CD4-positive, alpha-beta T cell (primary cell): ENCODE data around the gene LCE3C. TPM values are rescaled to one million over a fixed set of nuclear protein-coding genes. Genes with fewer than 3 reads are reported as not detected.
"Not testable (repeated sequence)": the region's sequence is repeated elsewhere in the genome, so short reads cannot be mapped to it uniquely, and the experiment has no call there.

Source experiments
- ATAC-seq: fragments of 200-7000 bp; cut with Tn5 transposase; one replicate; pipeline ENCODE4 v1.10.0; 2022; ENCODE audit warnings: mild to moderate bottlenecking; ENCODE audit not compliant: poor library complexity
- CTCF ChIA-PET: fragments of 350-600 bp; sonication (Branson Sonifier 250); formaldehyde crosslinking; loops from one replicate; lab custom pipeline; 2021; ENCODE audit warnings: antibody characterized with exemption, inconsistent platforms; lab: Charles Lee
- POLR2A ChIA-PET: fragments of 350-600 bp; sonication (Branson Sonifier 250); formaldehyde crosslinking; loops from one replicate; lab custom pipeline; 2021; ENCODE audit warnings: antibody characterized with exemption, inconsistent platforms; lab: Charles Lee
- DNase-seq, 14 experiments: peaks; one replicate each; pipeline ENCODE4 v3.0.0-alpha.2; 2013 to 2020; ENCODE audit warnings: mixed read lengths in 2 of 14
- H3K27ac ChIP-seq, 2 donors: one replicate each; pipeline versions ENCODE4 v1.5.1 to v1.7.0; 2013; ENCODE audit warnings: low read length in 2 of 2, low read depth in 1 of 2, mild to moderate bottlenecking in 1 of 2
- H3K27me3 ChIP-seq, 2 experiments: 1 replicate in 1 of 2; 2 replicates in 1 of 2; pipeline versions ENCODE4 v1.6.1 to v1.7.0; 2013; ENCODE audit warnings: low read length in 2 of 2, control low read depth in 1 of 2, mild to moderate bottlenecking in 1 of 2, moderate library complexity in 1 of 2; ENCODE audit not compliant: insufficient read depth in 2 of 2, control insufficient read depth in 1 of 2
- H3K36me3 ChIP-seq: one replicate; pipeline ENCODE4 v1.6.1; 2013; ENCODE audit warnings: low read length, control low read depth; ENCODE audit not compliant: insufficient read depth
- H3K4me1 ChIP-seq: one replicate; pipeline ENCODE4 v1.6.1; 2013; ENCODE audit warnings: low read length, control low read depth; ENCODE audit not compliant: insufficient read depth
- H3K4me3 ChIP-seq: one replicate; pipeline ENCODE4 v1.5.1; 2013; ENCODE audit warnings: mild to moderate bottlenecking, low read length, moderate library complexity
- H3K9me3 ChIP-seq, 2 experiments: 1 replicate in 1 of 2; 2 replicates in 1 of 2; pipeline versions ENCODE4 v1.6.1 to v1.7.0; 2013; ENCODE audit warnings: low read length in 2 of 2, mild to moderate bottlenecking in 2 of 2, control low read depth in 1 of 2, moderate library complexity in 1 of 2; ENCODE audit not compliant: control insufficient read depth in 1 of 2, insufficient read depth in 1 of 2
- H3K27ac Mint-ChIP-seq: one replicate; pipeline ENCODE4 v1.8.0; 2020; ENCODE audit warnings: mixed read lengths
- H3K27me3 Mint-ChIP-seq: one replicate; pipeline ENCODE4 v1.8.0; 2021; ENCODE audit warnings: mixed read lengths
- H3K36me3 Mint-ChIP-seq: one replicate; pipeline ENCODE4 v1.8.0; 2021; ENCODE audit warnings: low read depth, mixed read lengths
- H3K4me1 Mint-ChIP-seq: one replicate; pipeline ENCODE4 v1.8.0; 2021; ENCODE audit warnings: low read depth, mixed read lengths
- H3K4me3 Mint-ChIP-seq: one replicate; pipeline ENCODE4 v1.8.0; 2020; ENCODE audit warnings: mild to moderate bottlenecking, mixed read lengths
- H3K9me3 Mint-ChIP-seq: one replicate; pipeline ENCODE4 v1.8.0; 2020; ENCODE audit warnings: mixed read lengths
- CTCF ChIP-seq: fragments of 200-600 bp; IDR thresholded peaks from one replicate; pipeline ENCODE4 v1.8.0; 2022; ENCODE audit warnings: antibody characterized with exemption, mild to moderate bottlenecking
- intact Hi-C, 2 experiments: fragments of 100-400 bp; cut with DNase I in 1 of 2; cut with micrococcal nuclease in 1 of 2; formaldehyde crosslinking; loops; one replicate each; pipeline versions ENCODE4 v1.15.1 to v1.9.0; 2023 to 2025; cut with DNase I, micrococcal nuclease
- total RNA-seq, 174 experiments: library from RNA in 2 of 174; stranded (reverse) in 2 of 174; gene quantifications; one replicate each; pipeline ENCODE4 v1.2.3 and lab custom pipeline; 2021 to 2026

Gene LCE3C
- total RNA-seq, 2 experiments from 2014 or later: not detected

GRCh38 chr1:152566681-152567080 lies 33.4 kb upstream of the LCE3C start, which contains the start of gene LCE3E:
TSS of gene LCE3E (minus strand) at chr1:152566780. CDS start at chr1:152566208, 572 bp downstream.
- Mint-ChIP-seq H3K4me3 (no peak within 1 kb of the TSS), H3K4me1 (no peaks in the 10 kb centered on the region), H3K36me3 (no peaks in the 10 kb centered on the region), H3K27ac (no peak within 1 kb of the TSS), H3K27me3 (peaks cover 19% of the 10 kb centered on the region), H3K9me3 (no peaks in the 10 kb centered on the region)
- peaks cover 1 to 6% of the 10 kb centered on the region in 2 experiments for H3K27me3 ChIP-seq
- CTCF ChIA-PET: no interaction called here
- no peak for DNase-seq
- H3K4me1 ChIP-seq: no peaks in the 10 kb centered on the region
- no peak within 1 kb of the TSS for H3K27ac ChIP-seq
- intact Hi-C loops: no loop called here
- POLR2A ChIA-PET: no interaction called here
- ATAC-seq: no peak
- H3K4me3 ChIP-seq: no peak within 1 kb of the TSS
- no peaks in the 10 kb centered on the region for H3K36me3 ChIP-seq
- H3K9me3 ChIP-seq: peaks cover 0 to 15% of the 10 kb centered on the region in 2 experiments
- no peak for TF ChIP-seq CTCF

GRCh38 chr1:152577168-152577567 lies 22.9 kb upstream of the LCE3C start:
- Mint-ChIP-seq H3K27me3 (peaks cover 56% of the 10 kb centered on the region), H3K27ac (no peak overlapping the region), H3K4me1 (no peaks in the 10 kb centered on the region), H3K9me3 (no peaks in the 10 kb centered on the region), H3K4me3 (no peak overlapping the region), H3K36me3 (no peaks in the 10 kb centered on the region)
- no peak overlapping the region for H3K4me3 ChIP-seq
- H3K4me1 ChIP-seq: no peaks in the 10 kb centered on the region
- peaks cover 0 to 4% of the 10 kb centered on the region in 2 experiments for H3K9me3 ChIP-seq
- no peak for DNase-seq
- intact Hi-C loops: no loop called here
- no peak for TF ChIP-seq CTCF
- ATAC-seq: no peak
- no peaks in the 10 kb centered on the region for H3K36me3 ChIP-seq
- no peak overlapping the region for H3K27ac ChIP-seq
- ChIA-PET CTCF (no interaction called here), POLR2A (no interaction called here)
- H3K27me3 ChIP-seq: peaks cover 0 to 1% of the 10 kb centered on the region in 2 experiments

- H3K9me3 Mint-ChIP-seq, H3K4me3 ChIP-seq, intact Hi-C loops, H3K9me3 ChIP-seq, H3K4me1 ChIP-seq, H3K27me3 ChIP-seq, ATAC-seq, H3K36me3 ChIP-seq, H3K4me3 Mint-ChIP-seq, H3K4me1 Mint-ChIP-seq, H3K27ac Mint-ChIP-seq, CTCF ChIA-PET, DNase-seq, H3K36me3 Mint-ChIP-seq, H3K27ac ChIP-seq: not testable (repeated sequence)
- peaks cover 39% of the 10 kb centered on the region for H3K27me3 Mint-ChIP-seq
- POLR2A ChIA-PET: interaction anchor here (0.6 kb wide), 1 partner anchor 65 kb away, joined by 3 read pairs; no protein-coding TSS in a partner anchor
Measured at GRCh38 chr1:152579526-152579925, 20.5 kb upstream of the LCE3C start.

- Mint-ChIP-seq H3K36me3 (no peaks in the 10 kb centered on the region), H3K4me3 (no peak within 1 kb of the TSS), H3K27ac (no peak within 1 kb of the TSS), H3K9me3 (no peaks in the 10 kb centered on the region), H3K4me1 (no peaks in the 10 kb centered on the region), H3K27me3 (peaks cover 39% of the 10 kb centered on the region)
- DNase-seq (no peak), ATAC-seq (no peak)
- POLR2A ChIA-PET: interaction anchor here (0.6 kb wide), 1 partner anchor 64 kb away, joined by 3 read pairs; no protein-coding TSS in a partner anchor
- Histone ChIP-seq H3K27me3 (peaks cover 0 to 2% of the 10 kb centered on the region in 2 experiments), H3K4me3 (no peak within 1 kb of the TSS), H3K9me3 (peaks cover 0 to 4% of the 10 kb centered on the region in 2 experiments), H3K4me1 (no peaks in the 10 kb centered on the region), H3K27ac (no peak within 1 kb of the TSS), H3K36me3 (no peaks in the 10 kb centered on the region)
- intact Hi-C loops: no loop called here
- CTCF ChIA-PET: no interaction called here
- TF ChIP-seq CTCF: no peak
Measured at GRCh38 chr1:152580433-152580832, 19.6 kb upstream of the LCE3C start, which contains the start of gene LCE3D. TSS of gene LCE3D (minus strand) at chr1:152580516. CDS start at chr1:152579936, 580 bp downstream.
